Measurements from ENCODE around the gene METTL24.

The METTL24 gene

GRCh38 chr6:110356778-110357177 is 1.4 kb downstream of the METTL24 start (continued):
- TF ChIP-seq PATZ1 (CRISPR knock-in tag; IDR thresholded peaks at IDR 0.05; ENCODE audit: borderline replicate concordance): no peak
- TF ChIP-seq ESRRG (CRISPR knock-in tag; IDR thresholded peaks at IDR 0.05): no peak
- TF ChIP-seq OSR1 (CRISPR knock-in tag; IDR thresholded peaks at IDR 0.05): no peak
- TF ChIP-seq ZNF8 (CRISPR knock-in tag; IDR thresholded peaks at IDR 0.05): no peak
- no peak for TF ChIP-seq ZC3H10 (CRISPR knock-in tag; IDR thresholded peaks at IDR 0.05)
- TF ChIP-seq ZFP30 (CRISPR knock-in tag; IDR thresholded peaks at IDR 0.05): no peak
- TF ChIP-seq ZNF565 (CRISPR knock-in tag; conservative IDR thresholded peaks at IDR 0.05; ENCODE audit: low read depth): no peak
- no peak for TF ChIP-seq PPARA (CRISPR knock-in tag; IDR thresholded peaks at IDR 0.05; ENCODE audit: borderline replicate concordance)
- no peak for TF ChIP-seq SNAI2 (CRISPR knock-in tag; IDR thresholded peaks at IDR 0.05)
- TF ChIP-seq ZFP3 (CRISPR knock-in tag; IDR thresholded peaks at IDR 0.05): no peak
- no peak for TF ChIP-seq TCF4 (CRISPR knock-in tag; IDR thresholded peaks at IDR 0.05; ENCODE audit: borderline replicate concordance)
- no peak for TF ChIP-seq GLIS3 (CRISPR knock-in tag; IDR thresholded peaks at IDR 0.05)
- TF ChIP-seq RARB (CRISPR knock-in tag; IDR thresholded peaks at IDR 0.05): no peak
- TF ChIP-seq ZNF70 (CRISPR knock-in tag; IDR thresholded peaks at IDR 0.05): no peak

DNA sequence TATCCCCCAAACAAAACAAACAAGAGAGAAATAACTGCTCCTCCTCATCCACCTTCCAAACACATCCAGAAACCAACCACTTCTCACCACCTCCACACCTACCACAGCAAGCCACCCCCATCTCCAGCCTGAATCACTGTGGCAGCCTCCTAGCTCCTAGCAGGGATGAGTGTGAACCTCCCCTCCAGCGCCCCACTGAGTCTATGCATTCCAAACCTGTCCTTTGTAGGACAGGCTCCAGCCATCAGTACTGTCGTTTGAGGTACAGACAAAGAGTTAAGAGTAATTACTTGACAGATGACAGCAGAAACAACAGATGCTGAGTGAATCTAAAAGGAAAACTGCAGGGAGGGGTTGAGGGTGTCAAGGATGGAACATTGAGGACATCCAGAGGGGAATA is 2.4 kb downstream of the METTL24 start:
- ATAC-seq: no peak
- no peak for TF ChIP-seq ZFP3 (CRISPR knock-in tag; IDR thresholded peaks at IDR 0.05)

- TF ChIP-seq ZNF8 (CRISPR knock-in tag; IDR thresholded peaks at IDR 0.05): no peak
- TF ChIP-seq BACH2 (CRISPR knock-in tag; IDR thresholded peaks at IDR 0.05; ENCODE audit: borderline replicate concordance): no peak
- TF ChIP-seq, protein P1, sequence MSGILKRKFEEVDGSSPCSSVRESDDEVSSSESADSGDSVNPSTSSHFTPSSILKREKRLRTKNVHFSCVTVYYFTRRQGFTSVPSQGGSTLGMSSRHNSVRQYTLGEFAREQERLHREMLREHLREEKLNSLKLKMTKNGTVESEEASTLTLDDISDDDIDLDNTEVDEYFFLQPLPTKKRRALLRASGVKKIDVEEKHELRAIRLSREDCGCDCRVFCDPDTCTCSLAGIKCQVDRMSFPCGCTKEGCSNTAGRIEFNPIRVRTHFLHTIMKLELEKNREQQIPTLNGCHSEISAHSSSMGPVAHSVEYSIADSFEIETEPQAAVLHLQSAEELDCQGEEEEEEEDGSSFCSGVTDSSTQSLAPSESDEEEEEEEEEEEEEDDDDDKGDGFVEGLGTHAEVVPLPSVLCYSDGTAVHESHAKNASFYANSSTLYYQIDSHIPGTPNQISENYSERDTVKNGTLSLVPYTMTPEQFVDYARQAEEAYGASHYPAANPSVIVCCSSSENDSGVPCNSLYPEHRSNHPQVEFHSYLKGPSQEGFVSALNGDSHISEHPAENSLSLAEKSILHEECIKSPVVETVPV (CRISPR knock-in tag; IDR thresholded peaks at IDR 0.05): no peak
- TF ChIP-seq GLIS3 (CRISPR knock-in tag; IDR thresholded peaks at IDR 0.05): no peak
- TF ChIP-seq TSHZ2 (CRISPR knock-in tag; IDR thresholded peaks at IDR 0.05): no peak
- TF ChIP-seq ZC3H10 (CRISPR knock-in tag; IDR thresholded peaks at IDR 0.05): no peak
- TF ChIP-seq CSDC2 (CRISPR knock-in tag; IDR thresholded peaks at IDR 0.05): no peak
- no peak for TF ChIP-seq SNAI2 (CRISPR knock-in tag; IDR thresholded peaks at IDR 0.05)
- TF ChIP-seq, protein P2, sequence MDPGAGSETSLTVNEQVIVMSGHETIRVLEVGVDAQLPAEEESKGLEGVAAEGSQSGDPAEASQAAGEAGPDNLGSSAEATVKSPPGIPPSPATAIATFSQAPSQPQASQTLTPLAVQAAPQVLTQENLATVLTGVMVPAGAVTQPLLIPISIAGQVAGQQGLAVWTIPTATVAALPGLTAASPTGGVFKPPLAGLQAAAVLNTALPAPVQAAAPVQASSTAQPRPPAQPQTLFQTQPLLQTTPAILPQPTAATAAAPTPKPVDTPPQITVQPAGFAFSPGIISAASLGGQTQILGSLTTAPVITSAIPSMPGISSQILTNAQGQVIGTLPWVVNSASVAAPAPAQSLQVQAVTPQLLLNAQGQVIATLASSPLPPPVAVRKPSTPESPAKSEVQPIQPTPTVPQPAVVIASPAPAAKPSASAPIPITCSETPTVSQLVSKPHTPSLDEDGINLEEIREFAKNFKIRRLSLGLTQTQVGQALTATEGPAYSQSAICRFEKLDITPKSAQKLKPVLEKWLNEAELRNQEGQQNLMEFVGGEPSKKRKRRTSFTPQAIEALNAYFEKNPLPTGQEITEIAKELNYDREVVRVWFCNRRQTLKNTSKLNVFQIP (CRISPR knock-in tag; IDR thresholded peaks at IDR 0.05; ENCODE audit: borderline replicate concordance, low read depth): no peak
- ATAC-seq: no peak
Observed at GRCh38 chr6:110355022-110355421, 3.1 kb downstream of the METTL24 start.

DNA sequence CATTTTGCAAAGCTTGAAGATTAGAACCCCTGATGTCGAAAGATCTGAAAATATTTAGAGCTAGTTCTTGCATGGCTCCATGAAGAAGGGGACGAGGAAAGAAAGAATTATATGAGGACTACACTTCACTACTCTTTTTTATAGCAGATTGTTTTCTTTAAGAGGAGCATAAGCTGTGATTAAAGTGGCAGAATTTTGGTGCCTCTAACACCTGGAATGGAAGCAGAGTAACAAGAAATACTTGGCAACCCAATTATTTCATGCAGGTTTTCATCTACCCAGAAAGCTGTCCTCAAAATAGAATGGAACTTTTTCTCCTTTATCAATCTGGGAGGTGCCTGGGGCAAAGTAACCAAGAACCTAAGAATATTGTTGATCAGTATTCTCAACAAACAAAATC is 4.0 kb downstream of the METTL24 start:
- TF ChIP-seq ZFP30 (CRISPR knock-in tag; IDR thresholded peaks at IDR 0.05) (no peak), ZNF70 (CRISPR knock-in tag; IDR thresholded peaks at IDR 0.05) (no peak), GLIS3 (CRISPR knock-in tag; IDR thresholded peaks at IDR 0.05) (no peak), SNAI2 (CRISPR knock-in tag; IDR thresholded peaks at IDR 0.05) (no peak), ZFP3 (CRISPR knock-in tag; IDR thresholded peaks at IDR 0.05) (no peak), ZNF565 (CRISPR knock-in tag; conservative IDR thresholded peaks at IDR 0.05; ENCODE audit: low read depth) (no peak), TCF4 (CRISPR knock-in tag; IDR thresholded peaks at IDR 0.05; ENCODE audit: borderline replicate concordance) (no peak), ARNTL (CRISPR knock-in tag; IDR thresholded peaks at IDR 0.05; ENCODE audit: borderline replicate concordance, low read depth) (no peak)
- TF ChIP-seq, protein P2 (CRISPR knock-in tag; IDR thresholded peaks at IDR 0.05; ENCODE audit: borderline replicate concordance, low read depth): no peak
- ATAC-seq: no peak

All from SK-N-SH treated with all-trans-retinoic acid at 6 μM for 48 hours (cell line).